Measurements from ENCODE around the gene GRIFIN. TPM values are rescaled to one million over a fixed set of nuclear protein-coding genes. Genes with fewer than 3 reads are reported as not detected.

The GRIFIN gene
- total RNA-seq, 1 donor from 2014 or later, result not detected

GRCh38 chr7:2452643-2453270 is 23.4 kb downstream of the GRIFIN start:
- no peak for ATAC-seq

GRCh38 chr7:2452074-2452507 is 24.1 kb downstream of the GRIFIN start:
- ATAC-seq, result peak; percentile 33

- ATAC-seq, result peak; percentile 90
Observed at GRCh38 chr7:2451171-2452073, 24.8 kb downstream of the GRIFIN start.

GRCh38 chr7:2450198-2451107 is 25.7 kb downstream of the GRIFIN start:
- ATAC-seq, result peak; percentile 12

GRCh38 chr7:2446676-2447075 is 29.5 kb downstream of the GRIFIN start:
- no peak for ATAC-seq

- no peak for ATAC-seq
Observed at GRCh38 chr7:2445898-2446555, 30.2 kb downstream of the GRIFIN start.

GRCh38 chr7:2445047-2445446 is 31.2 kb downstream of the GRIFIN start:
- ATAC-seq, result no peak

- ATAC-seq, result no peak
Observed at GRCh38 chr7:2444476-2444875, 31.7 kb downstream of the GRIFIN start.

- no peak for ATAC-seq
Observed at GRCh38 chr7:2443491-2443890, 32.7 kb downstream of the GRIFIN start.

- ATAC-seq, result no peak
Observed at GRCh38 chr7:2441430-2442058, 34.7 kb downstream of the GRIFIN start.

- peak; percentile 67 for ATAC-seq
Observed at GRCh38 chr7:2440608-2441245, 35.5 kb downstream of the GRIFIN start.

GRCh38 chr7:2438775-2439174 is 37.4 kb downstream of the GRIFIN start:
- ATAC-seq, result no peak

GRCh38 chr7:2438186-2438585 is 38.0 kb downstream of the GRIFIN start:
- ATAC-seq, result peak; percentile 8

- peak; percentile 43 for ATAC-seq
Observed at GRCh38 chr7:2437537-2438148, 38.6 kb downstream of the GRIFIN start.

- ATAC-seq, result peak; percentile 68
Observed at GRCh38 chr7:2437136-2437535, 39.1 kb downstream of the GRIFIN start.

- ATAC-seq, result no peak
Observed at GRCh38 chr7:2436341-2437104, 39.7 kb downstream of the GRIFIN start.

- no peak for ATAC-seq
Observed at GRCh38 chr7:2435146-2435545, 41.1 kb downstream of the GRIFIN start.

GRCh38 chr7:2433713-2434550 is 42.3 kb downstream of the GRIFIN start:
- ATAC-seq, result no peak
